ENCODE measurements around the gene OR8K1.

Gene OR8K1

DNA sequence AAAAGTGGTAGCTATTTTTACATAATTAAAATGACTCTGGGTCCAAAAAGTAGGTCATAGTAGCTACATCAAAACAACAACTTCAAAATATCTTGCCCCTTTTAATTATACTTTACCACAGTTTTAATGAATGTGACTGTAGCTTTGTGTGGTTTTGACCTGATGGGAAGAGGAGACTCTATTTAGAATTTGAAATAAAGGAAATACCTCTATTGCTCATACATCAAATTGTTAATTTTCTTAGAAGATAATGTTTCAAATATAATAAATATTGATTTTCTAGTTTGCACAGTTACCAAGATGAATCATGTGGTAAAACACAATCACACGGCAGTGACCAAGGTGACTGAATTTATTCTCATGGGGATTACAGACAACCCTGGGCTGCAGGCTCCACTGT, at the start of gene OR8K1:
OR8K1 (plus strand) TSS at position 301 of the 400 bp plus-strand sequence; CDS start at position 301, 0 bp downstream.
- ATAC-seq (no peak), DNase-seq (no peak)

GRCh38 chr11:56296898-56297297, 48.9 kb upstream of the OR8K1 start:
- no peak for ATAC-seq
- no peak for DNase-seq

DNA sequence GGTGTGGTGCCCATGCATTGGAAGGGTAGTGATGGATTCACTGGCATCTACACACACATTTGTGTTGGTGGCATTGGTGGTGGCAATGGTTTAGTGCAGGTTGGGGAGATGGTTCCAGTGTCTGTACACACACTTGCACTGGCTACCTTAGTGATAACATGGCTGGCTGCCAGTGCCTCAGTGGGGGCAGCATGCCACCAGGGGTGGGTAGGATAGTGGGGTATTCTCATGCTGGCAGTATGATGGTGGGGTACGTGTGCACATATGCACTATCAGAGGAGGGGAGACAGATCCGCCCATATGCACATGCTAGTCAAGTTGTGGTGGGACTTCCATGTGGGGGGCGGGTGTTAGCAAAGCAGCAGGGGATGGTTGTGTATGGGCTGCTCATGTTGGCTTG, 38.0 kb upstream of the OR8K1 start:
- DNase-seq (no peak), ATAC-seq (no peak)

DNA sequence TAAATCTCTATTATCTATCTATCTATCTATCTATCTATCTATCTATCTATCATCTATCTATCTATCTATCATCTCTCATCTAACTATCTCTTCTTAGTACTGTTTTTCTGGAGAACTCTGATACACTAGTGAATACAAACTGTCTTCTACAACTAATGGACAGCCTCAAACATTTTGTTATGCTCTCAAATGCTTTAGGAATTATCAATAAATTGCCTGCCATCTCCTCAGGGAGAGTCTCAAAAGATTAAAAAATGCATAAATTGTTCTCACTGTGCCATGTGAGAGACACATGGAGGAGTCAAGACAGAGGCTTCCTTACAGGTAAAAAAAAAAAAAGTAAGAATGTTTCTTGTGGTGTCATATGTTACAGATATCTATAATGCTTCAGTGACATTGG, 31.0 kb upstream of the OR8K1 start, which contains the start of gene OR8K3:
OR8K3 (plus strand) TSS at position 301 of the 400 bp plus-strand sequence. CDS start 3,163 bp downstream, outside the sequence.
- no peak for ATAC-seq
- no peak for DNase-seq

- ATAC-seq = no peak
- DNase-seq = no peak
These were observed 13.9 kb upstream of the OR8K1 start for GRCh38 chr11:56331861-56332491.

- no peak for DNase-seq
- no peak for ATAC-seq
These were observed 12.7 kb upstream of the OR8K1 start for GRCh38 chr11:56333156-56333555.

GRCh38 chr11:56340289-56340688, 5.5 kb upstream of the OR8K1 start:
- DNase-seq = no peak
- ATAC-seq = no peak

GRCh38 chr11:56353991-56354390, 8.2 kb downstream of the OR8K1 start, which contains the start of gene OR8J1:
TSS of gene OR8J1 (plus strand) at chr11:56354291. CDS start at chr11:56360247, 5,956 bp downstream.
- no peak for ATAC-seq

DNA sequence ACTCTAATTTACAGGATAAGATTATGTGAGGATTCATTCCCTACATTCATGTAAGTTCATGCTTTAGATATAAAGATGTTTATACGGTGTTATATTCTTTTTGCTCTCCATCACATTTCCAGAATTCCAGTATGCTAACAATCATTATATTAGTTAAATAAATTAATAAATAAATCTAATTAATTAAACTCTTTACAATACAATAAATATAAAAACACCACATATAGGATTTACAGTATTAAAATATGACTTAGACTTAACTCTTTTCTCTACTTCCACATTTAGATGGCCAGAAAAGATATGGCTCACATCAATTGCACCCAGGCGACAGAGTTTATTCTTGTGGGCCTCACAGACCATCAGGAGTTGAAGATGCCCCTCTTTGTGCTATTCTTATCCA, 29.5 kb downstream of the OR8K1 start, which contains the start of gene OR8U1:
OR8U1 (plus strand) TSS at position 301 of the 400 bp plus-strand sequence; CDS start at position 301, 0 bp downstream.
- DNase-seq = no peak

More at GRCh38 chr11:56353991-56354390, 8.2 kb downstream of the OR8K1 start, which contains the start of gene OR8J1:
- DNase-seq = no peak

DNA sequence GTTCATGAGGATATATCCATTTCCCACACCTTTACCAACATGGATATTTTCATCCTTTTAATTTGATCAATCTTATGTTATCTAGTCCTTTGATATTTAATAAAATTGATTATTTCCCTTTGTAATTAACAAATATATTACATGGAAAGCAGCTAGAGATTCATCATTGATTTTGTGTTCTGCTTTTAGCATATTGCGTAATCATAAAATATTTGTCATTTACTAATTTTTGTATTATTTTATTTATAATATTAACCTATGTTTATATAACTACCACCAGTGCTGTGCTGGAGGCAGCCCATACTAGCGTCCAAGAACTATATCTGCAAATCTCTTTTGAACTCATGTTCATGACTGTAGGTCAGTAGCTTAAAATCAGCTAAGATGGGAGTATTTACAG, 34.3 kb downstream of the OR8K1 start:
- no peak for ATAC-seq
- no peak for DNase-seq

More for the DNA sequence above, 29.5 kb downstream of the OR8K1 start, which contains the start of gene OR8U1:
- no peak for ATAC-seq

DNA sequence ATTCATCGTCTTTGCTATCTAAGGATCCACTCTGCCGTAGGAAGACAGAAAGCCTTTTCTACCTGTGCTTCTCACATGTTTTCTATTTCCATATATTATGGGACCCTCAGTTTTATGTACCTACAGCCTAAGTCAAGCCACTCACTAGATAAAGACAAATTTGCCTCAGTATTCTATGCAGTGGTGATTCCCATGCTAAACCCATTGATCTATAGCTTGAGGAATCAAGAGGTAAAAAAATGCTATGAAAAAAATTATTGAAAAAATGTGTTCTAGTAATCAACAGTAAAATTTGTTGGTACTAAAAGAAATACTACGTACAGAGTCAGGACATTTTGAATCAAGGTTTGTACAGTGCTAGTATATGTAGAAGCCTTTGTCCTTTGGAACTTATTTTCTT, 48.5 kb downstream of the OR8K1 start:
- ATAC-seq = no peak
- no peak for DNase-seq

- DNase-seq (no peak), ATAC-seq (no peak)
These were observed 50.2 kb downstream of the OR8K1 start for GRCh38 chr11:56396047-56396446.

Measured in stimulated activated naive CD8-positive, alpha-beta T cell treated with anti-CD3 and anti-CD28 coated beads, Interleukin-15, Interleukin-2, amounts not matched to agents 100 U/mL and 50 U/mL, for 24 hours (primary cell).